ENCODE measurements around the gene ARMH3.

GRCh38 chr10:102068216-102068615 is 12.2 kb upstream of the ARMH3 start:
- TF ChIP-seq POLR2AphosphoS5 (IDR thresholded peaks at IDR 0.05) (no peak), CTCF (IDR thresholded peaks at IDR 0.05) (no peak), EP300 (IDR thresholded peaks at IDR 0.05; ENCODE audit: low read depth) (no peak)
